ENCODE results near the gene LNX1.
"Not testable (repeated sequence)": the region's sequence is repeated elsewhere in the genome, so short reads cannot be mapped to it uniquely, and the experiment has no call there.

Gene LNX1

GRCh38 chr4:53453385-53453784 is 137.9 kb downstream of the LNX1 start:
- no peak for DNase-seq

GRCh38 chr4:53450773-53451172 is 140.5 kb downstream of the LNX1 start:
- DNase-seq = no peak

- DNase-seq = no peak
Measured at GRCh38 chr4:53444954-53445353, 146.3 kb downstream of the LNX1 start.

- DNase-seq = no peak
Measured at GRCh38 chr4:53441564-53441963, 149.7 kb downstream of the LNX1 start.

- DNase-seq = no peak
Measured at GRCh38 chr4:53436251-53436650, 155.0 kb downstream of the LNX1 start.

GRCh38 chr4:53432528-53433424 is 158.5 kb downstream of the LNX1 start:
- DNase-seq = no peak

GRCh38 chr4:53431052-53431451 is 160.2 kb downstream of the LNX1 start:
- DNase-seq = no peak

- DNase-seq = no peak
Measured at GRCh38 chr4:53427366-53427765, 163.9 kb downstream of the LNX1 start.

GRCh38 chr4:53424280-53424679 is 167.0 kb downstream of the LNX1 start:
- no peak for DNase-seq

- DNase-seq = no peak
Measured at GRCh38 chr4:53422367-53422766, 168.9 kb downstream of the LNX1 start.

GRCh38 chr4:53421791-53422190 is 169.5 kb downstream of the LNX1 start:
- no peak for DNase-seq

GRCh38 chr4:53419208-53419607 is 172.1 kb downstream of the LNX1 start:
- no peak for DNase-seq

GRCh38 chr4:53409479-53409878 is 181.8 kb downstream of the LNX1 start:
- DNase-seq = not testable (repeated sequence)

All from stimulated activated CD4-positive, alpha-beta T cell treated with anti-CD3 and anti-CD28 coated beads, Interleukin-4, amount 100 ng/mL, for 4 hours (primary cell).